ENCODE results near the gene REEP2. TPM values are rescaled to one million over a fixed set of nuclear protein-coding genes. Genes with fewer than 3 reads are reported as not detected.

Gene REEP2
- total RNA-seq, 2 experiments from 2014 or later = 3.9 to 5.1 TPM

- H3K4me3 ChIP-seq (ENCODE audit: low read depth, low read length, poor library complexity, severe bottlenecking) = no peak overlapping the region
- no peak overlapping the region for H2AFZ ChIP-seq (ENCODE audit: low read length)
- H3K9me2 ChIP-seq (ENCODE audit: insufficient read depth, low read length) = no peaks in the 10 kb centered on the region
- no peak for DNase-seq (ENCODE audit: low spot score)
- no peaks in the 10 kb centered on the region for H3K9me3 ChIP-seq (ENCODE audit: low read length)
- peaks cover 9% of the 10 kb centered on the region for H3K4me1 ChIP-seq (ENCODE audit: insufficient read depth, low read length, poor library complexity, severe bottlenecking)
- no peak overlapping the region for H3K27ac ChIP-seq (ENCODE audit: low read depth, low read length, poor library complexity, severe bottlenecking)
- no peak for TF ChIP-seq CTCF (conservative IDR thresholded peaks at IDR 0.05; ENCODE audit: low read length)
- no peak for TF ChIP-seq EZH2phosphoT487 (IDR thresholded peaks at IDR 0.05; ENCODE audit: borderline replicate concordance, low read depth, low read length)
- no peaks in the 10 kb centered on the region for H3K36me3 ChIP-seq (ENCODE audit: insufficient read depth, low read length)
- POLR2A ChIA-PET = no interaction called here
- no peaks in the 10 kb centered on the region for H3K79me2 ChIP-seq (ENCODE audit: insufficient read depth, low read depth, low read length)
- no TSS peak for BruUV-seq (replicated peaks)
- no peak overlapping the region for H3K4me2 ChIP-seq (ENCODE audit: low read length)
- intact Hi-C loops (cut with micrococcal nuclease; ENCODE audit: unreplicated experiment) = no loop called here
- CTCF ChIA-PET (ENCODE audit: unreplicated experiment) = no interaction called here
- H4K20me1 ChIP-seq (ENCODE audit: insufficient read depth, low read length) = no peaks in the 10 kb centered on the region
These were observed 30.9 kb downstream of the REEP2 start for GRCh38 chr5:138469540-138470321.

GRCh38 chr5:138470322-138471051 lies 31.6 kb downstream of the REEP2 start:
- Histone ChIP-seq H3K9me3 (ENCODE audit: low read length) (no peaks in the 10 kb centered on the region), H3K27ac (ENCODE audit: low read depth, low read length, poor library complexity, severe bottlenecking) (no peak overlapping the region), H3K4me1 (ENCODE audit: insufficient read depth, low read length, poor library complexity, severe bottlenecking) (peaks cover 9% of the 10 kb centered on the region), H3K9me2 (ENCODE audit: insufficient read depth, low read length) (no peaks in the 10 kb centered on the region), H2AFZ (ENCODE audit: low read length) (no peak overlapping the region), H3K4me3 (ENCODE audit: low read depth, low read length, poor library complexity, severe bottlenecking) (no peak overlapping the region), H3K79me2 (ENCODE audit: insufficient read depth, low read depth, low read length) (no peaks in the 10 kb centered on the region), H4K20me1 (ENCODE audit: insufficient read depth, low read length) (no peaks in the 10 kb centered on the region), H3K36me3 (ENCODE audit: insufficient read depth, low read length) (no peaks in the 10 kb centered on the region), H3K4me2 (ENCODE audit: low read length) (no peak overlapping the region)
- intact Hi-C loops (cut with micrococcal nuclease; ENCODE audit: unreplicated experiment) = no loop called here
- POLR2A ChIA-PET = no interaction called here
- CTCF ChIA-PET (ENCODE audit: unreplicated experiment) = no interaction called here
- no TSS peak for BruUV-seq (replicated peaks)
- TF ChIP-seq CTCF (conservative IDR thresholded peaks at IDR 0.05; ENCODE audit: low read length) (no peak), EZH2phosphoT487 (IDR thresholded peaks at IDR 0.05; ENCODE audit: borderline replicate concordance, low read depth, low read length) (no peak)
- no peak for DNase-seq (ENCODE audit: low spot score)

- ChIA-PET POLR2A (no interaction called here), CTCF (ENCODE audit: unreplicated experiment) (no interaction called here)
- Histone ChIP-seq H3K9me2 (ENCODE audit: insufficient read depth, low read length) (no peaks in the 10 kb centered on the region), H3K4me3 (ENCODE audit: low read depth, low read length, poor library complexity, severe bottlenecking) (no peak overlapping the region), H4K20me1 (ENCODE audit: insufficient read depth, low read length) (no peaks in the 10 kb centered on the region), H3K9me3 (ENCODE audit: low read length) (no peaks in the 10 kb centered on the region), H2AFZ (ENCODE audit: low read length) (no peak overlapping the region), H3K79me2 (ENCODE audit: insufficient read depth, low read depth, low read length) (no peaks in the 10 kb centered on the region), H3K36me3 (ENCODE audit: insufficient read depth, low read length) (no peaks in the 10 kb centered on the region), H3K4me2 (ENCODE audit: low read length) (no peak overlapping the region), H3K27ac (ENCODE audit: low read depth, low read length, poor library complexity, severe bottlenecking) (no peak overlapping the region), H3K4me1 (ENCODE audit: insufficient read depth, low read length, poor library complexity, severe bottlenecking) (peaks cover 5% of the 10 kb centered on the region)
- DNase-seq (ENCODE audit: low spot score) = no peak
- intact Hi-C loops (cut with micrococcal nuclease; ENCODE audit: unreplicated experiment) = no loop called here
- TF ChIP-seq CTCF (conservative IDR thresholded peaks at IDR 0.05; ENCODE audit: low read length) (no peak), EZH2phosphoT487 (IDR thresholded peaks at IDR 0.05; ENCODE audit: borderline replicate concordance, low read depth, low read length) (no peak)
- BruUV-seq (replicated peaks) = no TSS peak
These were observed 32.1 kb downstream of the REEP2 start for GRCh38 chr5:138471052-138471361.

Measured in OCI-LY7 (cell line).